Ramos (cell line): ENCODE results near the gene C1QTNF1.
"Not testable (repeated sequence)": the region's sequence is repeated elsewhere in the genome, so short reads cannot be mapped to it uniquely, and the experiment has no call there.

ENCODE experiments used
- in situ Hi-C: fragments of 300-500 bp; cut with MboI; formaldehyde crosslinking; loops from one replicate; pipeline ENCODE4 v1.14.3; 2022; ENCODE audit warnings: low sequenced_read_pairs; ENCODE audit not compliant: unreplicated experiment

The C1QTNF1 gene

DNA sequence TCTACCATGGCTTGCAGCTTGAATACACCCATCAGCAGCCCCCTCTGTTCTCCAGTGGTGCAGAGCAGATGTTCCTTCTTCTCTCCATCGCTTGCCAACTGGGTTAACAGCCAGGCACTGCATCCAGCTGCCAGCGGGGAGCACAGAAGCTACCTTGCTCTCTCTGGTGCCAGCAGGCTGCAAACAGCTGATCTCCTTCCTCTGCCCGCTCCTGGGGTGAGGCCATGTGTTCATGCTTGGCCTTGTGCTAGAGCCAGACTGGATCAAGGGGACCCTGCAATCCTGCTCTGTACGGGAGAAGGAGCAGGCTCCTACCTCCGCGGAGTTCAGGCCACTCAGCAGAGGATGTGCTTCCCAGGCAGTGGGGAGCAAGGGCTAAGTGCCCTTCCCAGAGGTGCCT, 26.6 kb downstream of the C1QTNF1 start:
- in situ Hi-C loops = no loop called here

GRCh38 chr17:79051306-79051705, 27.3 kb downstream of the C1QTNF1 start:
- in situ Hi-C loops = no loop called here

GRCh38 chr17:79052131-79052530, 28.2 kb downstream of the C1QTNF1 start:
- in situ Hi-C loops = no loop called here

DNA sequence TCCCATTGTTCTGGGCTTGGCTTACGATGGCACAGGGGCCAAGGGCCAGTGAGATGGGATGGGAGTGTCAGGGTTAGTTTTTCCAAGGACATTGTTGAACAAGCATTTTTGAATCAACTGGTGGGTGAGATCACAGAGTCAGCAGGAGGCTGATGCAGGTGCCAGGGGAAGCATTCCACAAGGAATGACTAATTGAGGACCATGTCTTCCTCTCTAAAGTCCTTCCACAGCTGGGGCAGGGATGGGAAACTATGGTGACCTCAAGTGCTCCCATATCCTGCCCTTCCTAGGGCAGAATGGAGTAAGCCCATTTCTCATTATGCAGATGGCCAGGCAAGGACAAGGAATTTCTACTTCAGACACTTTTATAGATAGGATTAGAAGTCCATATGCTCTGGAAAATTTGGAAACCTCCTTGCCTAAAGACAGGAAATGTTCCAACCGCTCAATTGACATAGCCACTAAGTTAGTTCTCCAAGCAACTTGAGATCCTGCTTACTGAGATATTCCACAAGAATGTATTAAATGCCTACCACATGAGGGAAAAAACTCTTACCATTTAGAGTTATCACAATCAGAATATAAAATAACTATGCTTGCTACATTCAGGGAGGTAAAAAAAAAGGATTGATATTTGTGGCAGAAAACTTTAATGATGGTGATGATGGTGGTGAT, 29.4 kb downstream of the C1QTNF1 start:
- in situ Hi-C loops = no loop called here

DNA sequence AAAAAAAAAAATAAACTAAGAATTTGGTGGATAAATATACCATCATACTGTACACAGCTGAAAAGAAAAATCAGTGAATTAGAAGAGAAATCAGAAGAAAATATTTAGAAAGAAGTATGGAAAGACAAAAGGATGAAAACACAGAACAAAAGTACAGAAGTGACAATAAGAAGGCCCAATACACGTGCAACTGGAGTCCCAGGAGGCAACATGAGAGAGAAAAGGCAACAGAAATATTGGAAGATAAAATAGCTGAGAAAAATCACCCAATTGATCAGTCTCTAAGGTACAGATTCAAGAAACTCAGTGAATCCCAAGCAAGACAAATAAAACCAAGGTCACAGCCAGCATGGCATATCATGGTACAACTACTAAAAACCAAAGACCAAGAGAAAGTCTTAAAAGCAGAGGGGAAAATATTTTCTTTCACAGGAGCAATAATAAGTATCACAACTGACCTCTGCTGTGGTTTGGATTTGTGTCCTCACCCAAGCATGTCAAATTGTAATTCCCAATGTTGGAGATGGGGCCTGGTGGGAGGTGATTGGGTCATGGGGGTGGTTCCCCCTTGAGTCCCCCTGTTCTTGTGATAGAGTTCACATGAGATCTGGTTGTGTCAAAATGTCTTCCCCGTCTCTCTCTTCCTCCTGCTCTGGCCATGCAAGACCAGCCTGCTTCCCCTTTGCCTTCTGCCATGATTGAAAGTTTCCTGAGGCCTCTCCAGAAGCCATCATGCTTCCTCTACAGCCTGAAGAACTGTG, 30.4 kb downstream of the C1QTNF1 start:
- in situ Hi-C loops = no loop called here

DNA sequence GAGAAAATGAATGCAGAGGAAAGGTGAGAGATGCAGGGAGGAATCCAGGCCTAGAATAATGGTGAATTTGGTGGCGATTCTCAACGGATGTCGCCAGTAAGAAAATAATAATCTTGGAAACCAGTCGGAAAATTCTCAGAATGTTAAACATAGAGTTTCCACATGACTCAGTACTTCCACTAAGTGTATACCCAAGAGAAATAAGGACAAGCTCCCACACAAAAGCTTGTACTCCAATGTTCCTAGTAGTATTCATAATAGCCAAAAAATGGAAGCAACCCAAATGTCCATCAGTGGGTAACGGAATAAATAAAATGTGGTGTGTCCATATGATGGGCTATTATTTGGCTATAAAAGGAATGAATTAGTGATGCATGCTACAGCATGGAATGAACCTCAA, 31.2 kb downstream of the C1QTNF1 start:
- in situ Hi-C loops = no loop called here

DNA sequence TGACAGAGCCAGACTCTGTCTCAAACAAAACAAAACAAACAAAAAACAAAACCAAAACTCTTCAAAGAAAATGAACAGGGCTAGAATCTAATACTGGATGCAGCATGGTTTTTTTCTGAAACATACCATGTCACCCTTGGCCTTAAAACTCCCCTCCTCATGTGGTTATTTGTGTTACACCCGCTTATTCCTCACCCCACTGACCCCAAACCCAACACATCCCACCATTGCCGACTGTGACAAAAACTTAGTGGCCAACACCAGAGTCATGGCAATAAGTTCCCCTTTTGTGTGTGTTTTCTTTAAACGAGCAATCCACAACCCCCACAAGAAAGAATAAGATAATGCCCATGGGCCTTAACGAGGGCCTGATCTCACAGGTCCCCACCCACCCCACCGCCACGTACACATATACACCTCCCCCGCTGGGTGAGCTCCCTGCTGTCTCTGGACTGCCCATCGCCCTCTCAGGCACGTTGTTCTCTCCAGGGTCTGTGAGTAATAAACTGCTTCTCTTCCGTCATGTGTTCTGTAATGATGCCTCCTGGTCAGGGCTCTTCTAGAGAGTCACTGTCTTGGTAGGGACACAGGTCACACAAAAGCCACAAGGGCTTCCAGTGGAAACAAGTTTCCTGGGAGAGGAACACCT, 33.9 kb downstream of the C1QTNF1 start:
- in situ Hi-C loops = no loop called here

DNA sequence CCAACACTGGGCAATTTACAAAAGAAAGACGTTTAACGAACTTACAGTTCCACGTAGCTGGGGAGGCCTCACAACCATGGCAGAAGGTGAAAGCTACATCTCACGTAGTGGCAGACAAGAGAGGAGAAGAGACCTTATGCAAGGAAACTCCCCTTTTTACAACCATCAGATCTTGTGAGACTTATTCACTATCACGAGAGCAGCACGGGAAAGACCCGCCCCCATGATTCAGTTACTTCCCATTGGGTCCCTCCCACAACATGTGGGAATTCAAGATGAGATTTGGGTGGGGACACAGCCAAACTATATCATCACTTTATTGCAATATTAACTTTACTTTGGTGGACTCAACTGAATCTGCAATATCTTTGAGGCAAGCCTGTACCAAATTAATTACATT, 38.7 kb downstream of the C1QTNF1 start:
- in situ Hi-C loops = no loop called here

GRCh38 chr17:79064026-79064425, 40.1 kb downstream of the C1QTNF1 start:
- in situ Hi-C loops = no loop called here

DNA sequence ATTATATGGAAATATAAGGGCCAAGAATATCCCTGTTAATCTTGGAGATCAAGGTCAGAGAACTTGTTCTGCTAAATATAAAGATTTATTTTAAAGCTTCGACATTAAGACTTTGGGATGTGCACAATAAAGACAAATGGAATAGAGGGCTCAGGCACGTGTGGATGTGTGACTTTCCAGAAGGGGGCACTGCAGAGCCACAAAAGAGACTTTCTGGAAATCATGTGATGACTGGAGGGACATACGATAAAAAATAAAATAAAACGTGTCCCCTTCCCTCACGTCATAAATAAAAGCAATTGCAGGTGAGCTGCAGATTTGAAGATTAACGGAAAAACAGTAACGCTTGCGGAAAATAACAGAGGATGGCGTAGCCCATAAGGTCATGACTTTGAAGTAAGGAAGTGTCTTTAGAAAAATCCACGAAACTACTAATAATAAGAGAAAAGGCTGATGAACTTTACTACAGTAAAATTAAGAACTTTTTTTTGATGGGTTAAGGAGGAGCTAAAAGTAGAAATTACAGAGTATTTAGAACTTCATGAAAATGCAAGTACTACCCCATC, 41.2 kb downstream of the C1QTNF1 start:
- in situ Hi-C loops = no loop called here

DNA sequence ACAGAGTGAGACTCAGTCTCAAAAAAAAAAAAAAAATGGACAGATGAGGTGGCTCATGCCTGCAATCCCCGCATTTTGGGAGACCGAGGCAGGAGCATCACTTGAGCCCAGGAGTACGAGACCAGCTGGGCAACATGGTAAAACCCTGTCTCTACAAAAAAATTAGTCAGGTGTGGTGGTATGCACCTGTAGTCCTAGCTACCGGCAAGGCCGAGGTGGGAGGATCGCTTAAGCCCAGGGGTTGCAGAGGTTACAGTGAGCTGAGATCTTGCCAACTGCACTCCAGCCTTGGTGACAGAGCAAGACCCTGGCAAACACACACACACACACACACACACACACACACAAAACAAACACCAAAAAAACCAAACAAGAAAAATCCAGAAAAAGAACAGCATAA, 43.0 kb downstream of the C1QTNF1 start:
- in situ Hi-C loops = no loop called here

GRCh38 chr17:79070266-79070880, 46.4 kb downstream of the C1QTNF1 start:
- in situ Hi-C loops = no loop called here

DNA sequence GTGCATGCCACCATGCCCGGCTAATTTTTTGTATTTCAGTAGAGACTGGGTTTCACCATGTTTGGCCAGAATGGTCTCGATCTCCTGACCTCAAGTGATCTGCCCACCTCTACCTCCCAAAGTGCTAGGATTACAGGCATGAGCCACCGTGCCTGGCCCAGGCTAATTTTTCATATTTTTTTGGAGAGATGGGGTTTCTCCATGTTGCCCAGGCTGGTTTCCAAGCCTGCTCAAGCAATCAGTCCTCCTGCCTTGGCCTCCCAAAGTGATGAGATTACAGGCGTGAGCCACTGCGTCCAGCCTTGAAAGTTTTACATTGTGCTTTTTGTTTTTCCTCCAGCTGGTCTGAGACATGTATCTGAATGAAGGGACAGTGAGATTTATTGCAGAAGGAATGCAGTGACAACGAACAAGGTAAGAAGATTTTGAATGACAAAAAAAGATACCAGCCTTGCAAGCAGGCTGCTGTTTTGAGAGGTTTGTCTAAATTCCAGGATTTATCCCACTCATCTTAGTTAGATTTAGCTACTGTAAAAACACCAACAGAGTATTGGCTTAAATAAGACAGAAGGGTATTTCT, 47.3 kb downstream of the C1QTNF1 start:
- in situ Hi-C loops = no loop called here

GRCh38 chr17:79072544-79072943, 48.6 kb downstream of the C1QTNF1 start:
- in situ Hi-C loops = no loop called here

- in situ Hi-C loops = no loop called here
Observed at GRCh38 chr17:79073016-79073705, 49.2 kb downstream of the C1QTNF1 start.

DNA sequence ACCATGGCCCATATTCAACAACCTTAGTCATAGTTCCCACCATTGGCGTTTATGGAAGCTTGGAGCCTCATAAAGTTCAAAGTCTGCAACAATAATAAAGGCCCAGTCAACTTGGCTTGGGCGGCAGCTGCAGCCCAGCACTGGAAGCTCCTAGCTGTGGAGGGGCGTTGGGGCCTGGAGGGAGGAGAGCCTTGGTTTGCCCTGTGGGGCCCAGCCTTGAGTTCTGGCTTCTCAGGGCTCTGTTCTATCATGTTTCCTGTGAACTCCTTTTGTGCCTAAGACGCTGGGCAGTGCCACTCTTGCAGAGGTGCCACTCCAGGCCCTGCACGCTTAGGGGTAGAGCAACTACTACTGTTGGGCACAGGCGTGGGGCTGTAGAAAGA, 49.7 kb downstream of the C1QTNF1 start:
- in situ Hi-C loops = no loop called here

- in situ Hi-C loops = not testable (repeated sequence)
Observed at GRCh38 chr17:79074121-79074648, 50.2 kb downstream of the C1QTNF1 start.

DNA sequence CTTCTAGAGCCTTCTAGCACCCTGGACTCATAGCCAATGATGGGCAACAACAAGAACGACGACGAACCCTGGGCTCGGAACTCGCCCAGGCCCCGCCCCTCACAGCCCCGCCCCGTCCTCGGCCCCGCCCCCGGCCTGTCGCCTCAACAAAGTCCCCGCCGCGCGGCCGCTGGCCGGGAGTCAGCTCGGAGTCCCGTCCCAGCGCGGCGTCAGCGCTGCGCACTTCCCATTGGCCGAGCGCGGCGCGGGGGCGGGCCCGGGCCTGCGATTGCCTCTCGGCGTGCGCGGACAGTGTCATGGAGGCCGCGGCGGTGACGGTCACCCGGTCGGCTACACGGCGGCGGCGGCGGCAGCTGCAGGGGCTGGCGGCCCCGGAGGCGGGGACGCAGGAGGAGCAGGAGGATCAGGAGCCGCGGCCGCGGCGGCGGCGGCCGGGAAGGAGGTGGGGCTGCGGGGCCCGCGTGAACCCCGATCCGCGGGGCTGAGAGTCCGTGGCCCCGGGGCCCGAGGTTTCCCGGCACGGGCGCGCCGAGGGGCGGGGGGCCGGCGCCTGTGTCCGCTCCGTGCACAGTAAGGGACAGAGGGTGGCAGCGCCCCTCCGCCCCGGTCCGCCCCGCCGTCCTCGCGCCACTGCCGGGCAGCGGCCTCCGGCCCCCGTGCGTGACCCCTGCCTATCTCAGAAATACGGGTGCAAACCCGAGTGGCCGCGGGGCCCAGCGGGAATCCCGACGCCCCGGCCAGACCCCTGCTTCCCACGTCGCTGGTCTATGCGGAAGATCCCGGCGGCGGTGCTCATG, 50.9 kb downstream of the C1QTNF1 start, which contains the start of gene ENGASE:
ENGASE (plus strand) TSS at position 176 of the 797 bp plus-strand sequence; CDS start at position 297, 121 bp downstream.
- in situ Hi-C loops = no loop called here

- in situ Hi-C loops = no loop called here
Observed at GRCh38 chr17:79075446-79075750, 51.4 kb downstream of the C1QTNF1 start.
